ENCODE measurements around the gene ZNF276. TPM values are rescaled to one million over a fixed set of nuclear protein-coding genes. Genes with fewer than 3 reads are reported as not detected.

ZNF276 gene
- total and polyA plus RNA-seq, 9 donors: 7.1 to 39.9 (median 25.5) TPM

- no peaks in the 10 kb centered on the region for H3K9me3 ChIP-seq
- no peak overlapping the region for H3K27ac ChIP-seq
- DNase-seq: no peak
- no peaks in the 10 kb centered on the region for H3K4me1 ChIP-seq (ENCODE audit: insufficient read depth)
- no peaks in the 10 kb centered on the region for H3K27me3 ChIP-seq
- intact Hi-C loops (cut with DNase I): no loop called here
- H3K4me3 ChIP-seq: no peak overlapping the region
- WGBS, 3 donors: 88 to 100% (median 96%) methylated on average over 3 of the region's 3 CpGs
- TF ChIP-seq POLR2A (IDR thresholded peaks at IDR 0.05) (no peak), EP300 (IDR thresholded peaks at IDR 0.05) (no peak), CTCF (IDR thresholded peaks at IDR 0.05) (no peak)
- H3K36me3 ChIP-seq: no peaks in the 10 kb centered on the region
Measured at GRCh38 chr16:89736554-89736953, 15.2 kb downstream of the ZNF276 start.

GRCh38 chr16:89737341-89738071 lies 16.2 kb downstream of the ZNF276 start:
- DNase-seq: no peak
- Histone ChIP-seq H3K9me3 (no peaks in the 10 kb centered on the region), H3K27me3 (no peaks in the 10 kb centered on the region), H3K4me3 (no peak overlapping the region), H3K36me3 (no peaks in the 10 kb centered on the region), H3K27ac (no peak overlapping the region), H3K4me1 (ENCODE audit: insufficient read depth) (no peaks in the 10 kb centered on the region)
- WGBS, 3 donors: 88 to 91% (median 89%) methylated on average over 20 of the region's 20 CpGs
- intact Hi-C loops (cut with DNase I): no loop called here
- TF ChIP-seq POLR2A (IDR thresholded peaks at IDR 0.05) (no peak), EP300 (IDR thresholded peaks at IDR 0.05) (no peak), CTCF (IDR thresholded peaks at IDR 0.05) (no peak)

- Histone ChIP-seq H3K4me1 (ENCODE audit: insufficient read depth) (no peaks in the 10 kb centered on the region), H3K36me3 (no peaks in the 10 kb centered on the region), H3K27me3 (no peaks in the 10 kb centered on the region), H3K4me3 (no peak overlapping the region), H3K27ac (no peak overlapping the region), H3K9me3 (no peaks in the 10 kb centered on the region)
- WGBS, 3 donors: 86 to 94% (median 88%) methylated on average over 14 of the region's 14 CpGs
- DNase-seq: no peak
- TF ChIP-seq POLR2A (IDR thresholded peaks at IDR 0.05) (no peak), CTCF (IDR thresholded peaks at IDR 0.05) (no peak), EP300 (IDR thresholded peaks at IDR 0.05) (no peak)
- intact Hi-C loops (cut with DNase I): no loop called here
Measured at GRCh38 chr16:89738072-89738377, 16.7 kb downstream of the ZNF276 start.

GRCh38 chr16:89738538-89739317 lies 17.4 kb downstream of the ZNF276 start:
- TF ChIP-seq EP300 (IDR thresholded peaks at IDR 0.05): no peak
- no peak for TF ChIP-seq CTCF (IDR thresholded peaks at IDR 0.05)
- no peak for TF ChIP-seq POLR2A (IDR thresholded peaks at IDR 0.05)
- H3K36me3 ChIP-seq: no peaks in the 10 kb centered on the region

More at GRCh38 chr16:89738538-89739317, 17.4 kb downstream of the ZNF276 start:
- H3K9me3 ChIP-seq: no peaks in the 10 kb centered on the region
- no peaks in the 10 kb centered on the region for H3K27me3 ChIP-seq
- no peak overlapping the region for H3K27ac ChIP-seq
- WGBS, 3 donors: 74% methylated on average over 20 of the region's 20 CpGs
- no peaks in the 10 kb centered on the region for H3K4me1 ChIP-seq (ENCODE audit: insufficient read depth)
- DNase-seq: no peak
- intact Hi-C loops (cut with DNase I): no loop called here
- H3K4me3 ChIP-seq: no peak overlapping the region

Data from ovary (tissue), 9 donors.